Measurements from ENCODE around the gene GRIN1. TPM values are rescaled to one million over a fixed set of nuclear protein-coding genes. Genes with fewer than 3 reads are reported as not detected.

The GRIN1 gene
- total RNA-seq, 1 experiment from 2014 or later, result 0.52 TPM

DNA sequence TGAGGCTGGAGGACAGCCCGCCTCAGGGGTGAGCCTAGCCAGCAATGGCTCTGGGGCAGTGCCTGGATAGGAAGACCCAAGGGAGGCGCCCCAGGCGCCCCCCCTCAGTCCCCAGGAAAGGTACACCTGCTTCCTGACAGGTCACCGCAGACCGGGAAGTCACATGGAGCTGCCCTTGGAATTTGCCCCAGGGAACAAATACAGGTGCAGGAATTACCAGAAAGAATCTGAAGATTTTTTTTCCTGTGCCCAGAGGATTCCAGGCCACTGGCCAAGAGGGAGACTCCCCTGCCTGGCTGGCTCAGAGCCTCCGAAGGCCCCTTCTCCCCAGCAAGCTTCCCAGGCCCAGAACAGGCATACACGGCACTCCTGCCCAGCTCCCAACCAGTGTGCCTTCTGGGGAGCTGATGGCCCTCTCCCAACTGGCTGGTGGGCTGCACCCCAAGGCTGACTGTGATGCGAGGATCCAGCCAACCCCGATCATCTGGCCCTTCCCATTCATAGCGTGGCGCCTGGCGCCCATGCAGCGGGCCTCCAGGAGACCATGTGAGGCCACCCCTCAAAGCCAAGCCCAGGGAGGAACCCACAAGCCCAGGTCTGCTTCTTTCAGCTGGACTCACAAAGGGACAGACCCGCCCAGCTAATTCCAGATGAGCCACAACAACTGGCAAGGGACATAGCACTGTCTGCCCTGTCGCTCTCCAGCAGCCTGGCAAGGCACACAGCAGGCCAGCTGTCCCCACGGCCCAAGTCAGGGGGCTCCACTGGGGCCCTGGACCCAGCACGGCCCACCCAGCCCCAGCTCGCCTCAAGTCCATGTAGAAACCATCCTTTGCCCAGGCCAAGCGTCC lies 59.3 kb downstream of the GRIN1 start:
- H3K36me3 ChIP-seq (ENCODE audit: insufficient read depth, low read length, poor library complexity, severe bottlenecking), result no peaks in the 10 kb centered on the region
- TF ChIP-seq EZH2 (IDR thresholded peaks at IDR 0.05; ENCODE audit: borderline replicate concordance, low read depth, low read length, poor library complexity, severe bottlenecking), result no peak
- TF ChIP-seq, protein P1, sequence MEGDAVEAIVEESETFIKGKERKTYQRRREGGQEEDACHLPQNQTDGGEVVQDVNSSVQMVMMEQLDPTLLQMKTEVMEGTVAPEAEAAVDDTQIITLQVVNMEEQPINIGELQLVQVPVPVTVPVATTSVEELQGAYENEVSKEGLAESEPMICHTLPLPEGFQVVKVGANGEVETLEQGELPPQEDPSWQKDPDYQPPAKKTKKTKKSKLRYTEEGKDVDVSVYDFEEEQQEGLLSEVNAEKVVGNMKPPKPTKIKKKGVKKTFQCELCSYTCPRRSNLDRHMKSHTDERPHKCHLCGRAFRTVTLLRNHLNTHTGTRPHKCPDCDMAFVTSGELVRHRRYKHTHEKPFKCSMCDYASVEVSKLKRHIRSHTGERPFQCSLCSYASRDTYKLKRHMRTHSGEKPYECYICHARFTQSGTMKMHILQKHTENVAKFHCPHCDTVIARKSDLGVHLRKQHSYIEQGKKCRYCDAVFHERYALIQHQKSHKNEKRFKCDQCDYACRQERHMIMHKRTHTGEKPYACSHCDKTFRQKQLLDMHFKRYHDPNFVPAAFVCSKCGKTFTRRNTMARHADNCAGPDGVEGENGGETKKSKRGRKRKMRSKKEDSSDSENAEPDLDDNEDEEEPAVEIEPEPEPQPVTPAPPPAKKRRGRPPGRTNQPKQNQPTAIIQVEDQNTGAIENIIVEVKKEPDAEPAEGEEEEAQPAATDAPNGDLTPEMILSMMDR (conservative IDR thresholded peaks at IDR 0.05; ENCODE audit: low read depth, low read length), result no peak
- intact Hi-C loops (cut with micrococcal nuclease; ENCODE audit: unreplicated experiment), result no loop called here
- CTCF ChIA-PET, result no interaction called here
- no peak overlapping the region for H3K4me3 ChIP-seq (ENCODE audit: low read depth, low read length, poor library complexity, severe bottlenecking)
- H3K4me1 ChIP-seq (ENCODE audit: insufficient read depth, low read length, poor library complexity, severe bottlenecking), result peaks cover 23% of the 10 kb centered on the region
- no peaks in the 10 kb centered on the region for H3K27me3 ChIP-seq (replicated peaks; ENCODE audit: insufficient read depth, low read depth, low read length, poor library complexity)
- H3K27ac ChIP-seq (ENCODE audit: low read depth, low read length, poor library complexity, severe bottlenecking), result peak overlapping the region; percentile 23
- POLR2A ChIA-PET (ENCODE audit: low non-redundant PET), result no interaction called here
- no TSS peak for BruUV-seq (replicated peaks)
- no peaks in the 10 kb centered on the region for H3K9me3 ChIP-seq (ENCODE audit: low read depth, low read length, poor library complexity, severe bottlenecking)
- no peak for DNase-seq (ENCODE audit: low spot score)

DNA sequence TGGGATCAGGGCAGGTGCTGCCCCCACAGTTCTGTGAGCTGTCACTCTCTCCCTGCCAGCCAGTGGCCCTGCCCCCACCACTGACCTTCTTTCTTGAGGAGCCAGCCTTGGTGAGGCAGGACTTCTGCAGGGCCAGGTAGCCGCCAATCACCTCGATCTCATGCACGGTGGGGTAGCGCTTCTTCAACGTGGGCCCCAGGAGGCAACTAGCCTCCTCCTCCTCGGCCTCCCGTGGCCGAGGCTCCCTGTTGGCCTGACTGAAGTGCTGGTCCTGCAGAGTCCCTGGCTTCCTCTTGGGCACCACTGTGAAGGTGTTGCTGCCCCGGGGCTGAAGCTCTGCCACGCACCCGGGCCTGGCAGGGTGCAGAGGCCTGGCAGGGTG lies 59.9 kb downstream of the GRIN1 start:
- Histone ChIP-seq H3K27me3 (replicated peaks; ENCODE audit: insufficient read depth, low read depth, low read length, poor library complexity) (no peaks in the 10 kb centered on the region), H3K36me3 (ENCODE audit: insufficient read depth, low read length, poor library complexity, severe bottlenecking) (peaks cover under 1% of the 10 kb centered on the region), H3K27ac (ENCODE audit: low read depth, low read length, poor library complexity, severe bottlenecking) (peak overlapping the region; percentile 23), H3K9me3 (ENCODE audit: low read depth, low read length, poor library complexity, severe bottlenecking) (no peaks in the 10 kb centered on the region), H3K4me3 (ENCODE audit: low read depth, low read length, poor library complexity, severe bottlenecking) (peak overlapping the region; percentile 59), H3K4me1 (ENCODE audit: insufficient read depth, low read length, poor library complexity, severe bottlenecking) (peaks cover 24% of the 10 kb centered on the region)
- BruUV-seq (replicated peaks), result no TSS peak
- TF ChIP-seq EZH2 (IDR thresholded peaks at IDR 0.05; ENCODE audit: borderline replicate concordance, low read depth, low read length, poor library complexity, severe bottlenecking), result no peak
- TF ChIP-seq, protein P1 (conservative IDR thresholded peaks at IDR 0.05; ENCODE audit: low read depth, low read length), result no peak
- intact Hi-C loops (cut with micrococcal nuclease; ENCODE audit: unreplicated experiment), result no loop called here
- CTCF ChIA-PET, result no interaction called here
- POLR2A ChIA-PET (ENCODE audit: low non-redundant PET), result no interaction called here
- no peak for DNase-seq (ENCODE audit: low spot score)

DNA sequence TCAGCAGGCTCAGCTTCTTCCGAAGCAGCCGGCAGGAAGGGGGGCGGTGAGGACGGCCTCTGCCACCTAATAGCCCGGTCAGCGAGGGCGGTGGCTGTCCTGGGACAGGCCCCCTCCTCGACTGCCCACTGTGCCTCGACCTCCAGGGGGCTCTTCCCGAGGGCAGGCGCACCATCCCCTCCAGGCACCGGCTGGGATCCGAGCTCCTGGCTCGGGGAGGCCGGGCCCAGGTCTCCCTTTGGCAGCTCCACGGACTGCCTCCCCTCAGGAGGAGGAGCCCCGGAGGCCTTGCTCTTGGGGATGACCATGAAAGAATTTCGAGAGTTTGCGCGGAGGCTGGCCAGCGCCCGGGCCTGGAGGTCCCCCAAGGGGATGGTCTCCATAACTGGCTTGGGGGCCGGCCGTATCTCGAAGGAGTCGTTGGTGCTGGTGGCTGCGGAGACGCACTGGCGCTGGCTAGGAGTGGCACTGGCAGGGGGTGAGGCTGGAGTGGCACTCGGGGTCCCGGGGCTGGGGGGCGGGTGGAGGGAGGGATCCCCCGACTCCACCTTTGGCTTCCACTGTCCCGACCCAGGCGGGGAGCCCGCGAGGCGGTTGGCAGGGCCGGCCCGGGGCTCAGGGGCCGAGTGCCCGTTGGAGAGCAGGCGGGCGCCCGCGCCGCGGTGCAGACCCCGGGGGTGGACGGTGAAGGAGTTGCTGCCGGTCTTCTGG lies 60.6 kb downstream of the GRIN1 start:
- peaks cover 31% of the 10 kb centered on the region for H3K4me1 ChIP-seq (ENCODE audit: insufficient read depth, low read length, poor library complexity, severe bottlenecking)
- intact Hi-C loops (cut with micrococcal nuclease; ENCODE audit: unreplicated experiment), result loop anchor here (2.0 kb wide), 1 partner anchor 41 kb away; the partner anchor contains the start of gene TUBB4B
- H3K27me3 ChIP-seq (replicated peaks; ENCODE audit: insufficient read depth, low read depth, low read length, poor library complexity), result no peaks in the 10 kb centered on the region
- no peak for DNase-seq (ENCODE audit: low spot score)
- H3K36me3 ChIP-seq (ENCODE audit: insufficient read depth, low read length, poor library complexity, severe bottlenecking), result peaks cover 6% of the 10 kb centered on the region
- no peak for TF ChIP-seq EZH2 (IDR thresholded peaks at IDR 0.05; ENCODE audit: borderline replicate concordance, low read depth, low read length, poor library complexity, severe bottlenecking)
- TF ChIP-seq, protein P1 (conservative IDR thresholded peaks at IDR 0.05; ENCODE audit: low read depth, low read length), result no peak
- H3K9me3 ChIP-seq (ENCODE audit: low read depth, low read length, poor library complexity, severe bottlenecking), result no peaks in the 10 kb centered on the region
- CTCF ChIA-PET, result no interaction called here
- POLR2A ChIA-PET (ENCODE audit: low non-redundant PET), result no interaction called here
- peak overlapping the region; percentile 23 for H3K27ac ChIP-seq (ENCODE audit: low read depth, low read length, poor library complexity, severe bottlenecking)
- H3K4me3 ChIP-seq (ENCODE audit: low read depth, low read length, poor library complexity, severe bottlenecking), result peak overlapping the region; percentile 59
- no TSS peak for BruUV-seq (replicated peaks)

Measured in A673 (cell line).